Endothelial cell of umbilical vein (primary cell): Measurements from ENCODE around the gene PCDHGA1.

Source experiments
- CTCF ChIP-seq, 2 donors: IDR thresholded peaks; 1 replicate in 1 of 2; 2 replicates in 1 of 2; pipeline ENCODE4 v1.5.1; 2011; ENCODE audit warnings: low read length in 2 of 2, mild to moderate bottlenecking in 2 of 2, moderate library complexity in 2 of 2, control low read depth in 1 of 2, inconsistent platforms in 1 of 2, low read depth in 1 of 2; ENCODE audit not compliant: insufficient read depth in 1 of 2; ENCODE audit errors: extremely low read depth in 1 of 2
- FOS ChIP-seq: IDR thresholded peaks from 2 replicates; pipeline ENCODE4 v1.6.1; 2011; ENCODE audit warnings: mild to moderate bottlenecking, low read length, moderate library complexity, borderline replicate concordance; ENCODE audit not compliant: insufficient read depth
- GATA2 ChIP-seq: IDR thresholded peaks from 2 replicates; pipeline ENCODE4 v1.7.0; 2011; ENCODE audit warnings: low read depth, mild to moderate bottlenecking, moderate library complexity, mixed read lengths, low read length; ENCODE audit not compliant: insufficient read length, insufficient read depth

- no peak for TF ChIP-seq CTCF (IDR thresholded peaks at IDR 0.05; ENCODE audit: extremely low read depth in 1 of 2, insufficient read depth in 1 of 2, low read depth in 1 of 2, low read length in 2 of 2)
- no peak for TF ChIP-seq FOS
- no peak for TF ChIP-seq GATA2
These were observed 35.9 kb downstream of the PCDHGA1 start for GRCh38 chr5:141366016-141366896.
